Activated CD4-positive, alpha-beta T cell treated with anti-CD3 and anti-CD28 coated beads, Interleukin-2, Interleukin-6, amounts not matched to agents 100 ng/mL and 50 ng/mL, durations not matched to agents 16 hours and 8 hours (primary cell): Measurements from ENCODE around the gene MDP1.
"Not testable (repeated sequence)": the region's sequence is repeated elsewhere in the genome, so short reads cannot be mapped to it uniquely, and the experiment has no call there.

Experiments
- DNase-seq: peaks from one replicate; pipeline ENCODE4 v3.0.0-alpha.2; 2020

The MDP1 gene

GRCh38 chr14:24249230-24250021 is 33.6 kb upstream of the MDP1 start:
- DNase-seq: no peak

GRCh38 chr14:24247422-24247821 is 31.6 kb upstream of the MDP1 start:
- peak; percentile 30 for DNase-seq

- peak; percentile 82 for DNase-seq
These were observed 30.9 kb upstream of the MDP1 start for GRCh38 chr14:24246765-24247212.

GRCh38 chr14:24245350-24245749 is 29.5 kb upstream of the MDP1 start:
- not testable (repeated sequence) for DNase-seq

GRCh38 chr14:24243336-24243836 is 27.5 kb upstream of the MDP1 start:
- DNase-seq: no peak

GRCh38 chr14:24241829-24242443 is 26.1 kb upstream of the MDP1 start:
- peak; percentile 95 for DNase-seq

- DNase-seq: no peak
These were observed 24.4 kb upstream of the MDP1 start for GRCh38 chr14:24240110-24240918.

- DNase-seq: no peak
These were observed 22.7 kb upstream of the MDP1 start for GRCh38 chr14:24238527-24239037.

- DNase-seq: no peak
These were observed 22.3 kb upstream of the MDP1 start for GRCh38 chr14:24238123-24238522.

GRCh38 chr14:24237463-24237955 is 21.6 kb upstream of the MDP1 start:
- DNase-seq: no peak

- DNase-seq: no peak
These were observed 21.0 kb upstream of the MDP1 start for GRCh38 chr14:24236689-24237462.

- DNase-seq: no peak
These were observed 20.2 kb upstream of the MDP1 start for GRCh38 chr14:24235804-24236688.

GRCh38 chr14:24234095-24235005 is 18.5 kb upstream of the MDP1 start:
- no peak for DNase-seq

GRCh38 chr14:24233538-24233866 is 17.6 kb upstream of the MDP1 start:
- DNase-seq: peak; percentile 29

GRCh38 chr14:24232645-24233537 is 17.0 kb upstream of the MDP1 start, which contains the start of gene GMPR2:
Gene GMPR2, plus strand, starts transcription at chr14:24232929. Its CDS starts 325 bp downstream, at chr14:24233254.
- DNase-seq: peak; percentile 20

- DNase-seq: peak; percentile 95
These were observed 16.3 kb upstream of the MDP1 start, which contains the start of gene NEDD8 for GRCh38 chr14:24232121-24232644. Gene NEDD8, minus strand, starts transcription at chr14:24232367. Its CDS starts 100 bp downstream, at chr14:24232267.

GRCh38 chr14:24231263-24232120 is 15.6 kb upstream of the MDP1 start:
- DNase-seq: peak; percentile 43
